Osteoblast (primary cell): ENCODE results near the gene HEXD. TPM values are rescaled to one million over a fixed set of nuclear protein-coding genes. Genes with fewer than 3 reads are reported as not detected.
A peak's percentile ranks its signal among the peaks of the same experiment; 100 is the strongest.

Experiments used
- DNase-seq: peaks from one replicate; pipeline ENCODE4 v3.0.0; 2011; ENCODE audit warnings: low spot score, mixed read lengths; ENCODE audit not compliant: insufficient read length; ENCODE audit errors: missing footprints
- H2AFZ ChIP-seq: 2 replicates; pipeline ENCODE4 v1.6.0; 2011; ENCODE audit warnings: mild to moderate bottlenecking, low read length
- H3K27ac ChIP-seq: 2 replicates; pipeline ENCODE4 v1.5.1; 2011; ENCODE audit warnings: mild to moderate bottlenecking, low read depth, low read length, moderate library complexity
- H3K27me3 ChIP-seq: 2 replicates; pipeline ENCODE4 v1.6.0; 2012; ENCODE audit warnings: mild to moderate bottlenecking, control low read depth, inconsistent platforms, low read length, moderate library complexity; ENCODE audit not compliant: insufficient read depth
- H3K36me3 ChIP-seq: 2 replicates; pipeline ENCODE4 v1.5.1; 2011; ENCODE audit warnings: mild to moderate bottlenecking, low read length, control low read depth, moderate library complexity; ENCODE audit not compliant: insufficient read depth
- H3K4me1 ChIP-seq: 2 replicates; pipeline ENCODE4 v1.5.1; 2011; ENCODE audit warnings: mild to moderate bottlenecking, low read length, control low read depth, moderate library complexity; ENCODE audit not compliant: insufficient read depth
- H3K4me2 ChIP-seq: 2 replicates; pipeline ENCODE4 v1.6.0; 2011; ENCODE audit warnings: mild to moderate bottlenecking, low read length; ENCODE audit not compliant: insufficient read depth
- H3K4me3 ChIP-seq: fragments of 200-600 bp; sonication (generic); 3 replicates; pipeline ENCODE4 v1.5.1; 2012; ENCODE audit warnings: mild to moderate bottlenecking, low read length, inconsistent platforms; ENCODE audit not compliant: insufficient read depth
- H3K79me2 ChIP-seq: 2 replicates; pipeline ENCODE4 v1.6.0; 2012; ENCODE audit warnings: mild to moderate bottlenecking, low read length, control low read depth, inconsistent platforms; ENCODE audit not compliant: insufficient read depth
- H3K9me3 ChIP-seq: 2 replicates; pipeline ENCODE4 v1.5.1; 2011; ENCODE audit warnings: low read depth, low read length, control low read depth
- H4K20me1 ChIP-seq: 2 replicates; pipeline ENCODE4 v1.6.0; 2012; ENCODE audit warnings: mild to moderate bottlenecking, low read length, control low read depth; ENCODE audit not compliant: insufficient read depth
- total RNA-seq: library from RNA; depleted of rRNA; stranded (reverse); fragments of >200 nt; gene quantifications from 2 replicates; pipeline ENCODE4 v1.2.3, GENCODE V29; 2012
- TF ChIP-seq, protein P1 (sequence below): IDR thresholded peaks from 2 replicates; pipeline ENCODE4 v1.5.1; 2011; ENCODE audit warnings: mild to moderate bottlenecking, low read depth, low read length, moderate library complexity; ENCODE audit errors: extremely low read depth

The HEXD gene
- total RNA-seq, 1 donor = 20.3 TPM

DNA sequence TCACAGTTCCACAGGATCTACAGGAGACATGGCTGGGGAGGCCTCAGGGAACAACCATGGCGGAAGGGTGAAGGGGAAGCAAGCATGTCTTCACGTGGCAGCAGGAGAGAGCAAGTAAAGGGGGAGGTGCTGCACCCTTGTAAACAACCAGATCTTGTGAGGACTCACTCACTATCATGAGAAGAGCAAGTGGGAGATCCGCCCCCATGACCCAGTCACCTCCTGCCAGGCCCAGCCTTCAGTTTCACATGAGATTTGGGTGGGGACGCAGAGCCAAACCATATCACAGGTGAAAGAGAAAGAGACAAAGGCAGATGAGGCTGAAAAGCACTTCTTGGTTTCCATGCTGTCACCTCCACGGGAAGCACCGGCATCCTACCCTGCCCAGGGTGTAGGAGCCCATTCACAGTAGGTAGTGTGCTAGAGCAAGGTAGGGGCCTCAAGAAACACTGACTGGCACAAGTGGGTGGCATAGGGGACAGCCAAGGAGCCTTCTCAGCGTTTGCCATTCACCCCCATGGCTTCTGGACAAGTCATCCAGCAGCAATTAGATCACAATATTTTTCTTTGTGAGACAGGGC, 47.0 kb downstream of the HEXD start:
- H2AFZ ChIP-seq = no peak overlapping the region
- H3K4me3 ChIP-seq = no peak overlapping the region
- H3K9me3 ChIP-seq = no peaks in the 10 kb centered on the region
- TF ChIP-seq, protein P1, sequence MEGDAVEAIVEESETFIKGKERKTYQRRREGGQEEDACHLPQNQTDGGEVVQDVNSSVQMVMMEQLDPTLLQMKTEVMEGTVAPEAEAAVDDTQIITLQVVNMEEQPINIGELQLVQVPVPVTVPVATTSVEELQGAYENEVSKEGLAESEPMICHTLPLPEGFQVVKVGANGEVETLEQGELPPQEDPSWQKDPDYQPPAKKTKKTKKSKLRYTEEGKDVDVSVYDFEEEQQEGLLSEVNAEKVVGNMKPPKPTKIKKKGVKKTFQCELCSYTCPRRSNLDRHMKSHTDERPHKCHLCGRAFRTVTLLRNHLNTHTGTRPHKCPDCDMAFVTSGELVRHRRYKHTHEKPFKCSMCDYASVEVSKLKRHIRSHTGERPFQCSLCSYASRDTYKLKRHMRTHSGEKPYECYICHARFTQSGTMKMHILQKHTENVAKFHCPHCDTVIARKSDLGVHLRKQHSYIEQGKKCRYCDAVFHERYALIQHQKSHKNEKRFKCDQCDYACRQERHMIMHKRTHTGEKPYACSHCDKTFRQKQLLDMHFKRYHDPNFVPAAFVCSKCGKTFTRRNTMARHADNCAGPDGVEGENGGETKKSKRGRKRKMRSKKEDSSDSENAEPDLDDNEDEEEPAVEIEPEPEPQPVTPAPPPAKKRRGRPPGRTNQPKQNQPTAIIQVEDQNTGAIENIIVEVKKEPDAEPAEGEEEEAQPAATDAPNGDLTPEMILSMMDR = no peak
- H3K27ac ChIP-seq = no peak overlapping the region
- DNase-seq = no peak
- no peaks in the 10 kb centered on the region for H3K79me2 ChIP-seq
- no peaks in the 10 kb centered on the region for H4K20me1 ChIP-seq
- no peak overlapping the region for H3K4me2 ChIP-seq
- H3K36me3 ChIP-seq = peaks cover 48% of the 10 kb centered on the region
- H3K27me3 ChIP-seq = no peaks in the 10 kb centered on the region
- no peaks in the 10 kb centered on the region for H3K4me1 ChIP-seq

DNA sequence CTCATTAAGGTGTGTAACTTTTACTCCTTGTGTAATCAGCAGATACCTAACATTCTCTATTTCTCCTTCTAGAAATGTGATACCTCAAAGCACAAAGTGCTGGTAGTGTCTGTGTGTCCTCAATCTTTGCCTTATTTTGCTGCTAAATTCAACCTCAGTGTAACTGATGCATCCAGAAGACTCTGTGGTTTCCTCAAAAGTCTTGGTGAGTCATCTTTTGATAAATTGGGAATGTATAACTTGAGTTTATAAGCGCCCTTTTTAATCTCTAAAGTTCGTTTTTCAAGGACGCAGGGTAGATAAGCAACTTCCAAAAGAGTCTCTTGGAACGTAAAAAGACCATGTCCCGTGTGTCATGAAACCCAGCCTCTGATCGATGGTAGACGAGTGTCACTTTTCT, 50.5 kb downstream of the HEXD start:
- H2AFZ ChIP-seq = no peak overlapping the region
- no peaks in the 10 kb centered on the region for H3K79me2 ChIP-seq
- H3K4me1 ChIP-seq = no peaks in the 10 kb centered on the region
- H4K20me1 ChIP-seq = no peaks in the 10 kb centered on the region
- no peaks in the 10 kb centered on the region for H3K27me3 ChIP-seq
- no peak overlapping the region for H3K4me2 ChIP-seq
- H3K4me3 ChIP-seq = no peak overlapping the region
- peak; percentile 47 for DNase-seq
- no peak overlapping the region for H3K27ac ChIP-seq
- TF ChIP-seq, protein P1 = no peak
- peaks cover 40% of the 10 kb centered on the region for H3K36me3 ChIP-seq
- H3K9me3 ChIP-seq = no peaks in the 10 kb centered on the region

DNA sequence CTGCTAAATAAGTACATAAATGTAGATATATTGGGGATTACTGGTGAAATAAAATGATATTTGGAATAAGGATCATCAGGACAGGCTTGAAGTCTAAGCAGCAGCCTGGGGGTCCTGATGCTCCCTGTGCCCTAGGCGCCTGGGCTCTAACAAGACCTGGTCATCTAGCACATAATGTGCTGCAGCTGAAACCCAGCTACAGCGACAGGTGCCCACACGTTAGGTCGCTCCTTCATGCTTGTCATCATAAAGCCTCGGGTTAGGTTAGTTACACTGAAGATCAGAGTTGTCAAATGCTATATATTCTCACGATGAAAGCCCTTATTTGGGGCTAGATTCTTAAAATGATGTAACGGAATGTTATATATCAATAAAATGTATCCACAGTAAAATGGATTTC, 51.9 kb downstream of the HEXD start:
- no peaks in the 10 kb centered on the region for H4K20me1 ChIP-seq

DNA sequence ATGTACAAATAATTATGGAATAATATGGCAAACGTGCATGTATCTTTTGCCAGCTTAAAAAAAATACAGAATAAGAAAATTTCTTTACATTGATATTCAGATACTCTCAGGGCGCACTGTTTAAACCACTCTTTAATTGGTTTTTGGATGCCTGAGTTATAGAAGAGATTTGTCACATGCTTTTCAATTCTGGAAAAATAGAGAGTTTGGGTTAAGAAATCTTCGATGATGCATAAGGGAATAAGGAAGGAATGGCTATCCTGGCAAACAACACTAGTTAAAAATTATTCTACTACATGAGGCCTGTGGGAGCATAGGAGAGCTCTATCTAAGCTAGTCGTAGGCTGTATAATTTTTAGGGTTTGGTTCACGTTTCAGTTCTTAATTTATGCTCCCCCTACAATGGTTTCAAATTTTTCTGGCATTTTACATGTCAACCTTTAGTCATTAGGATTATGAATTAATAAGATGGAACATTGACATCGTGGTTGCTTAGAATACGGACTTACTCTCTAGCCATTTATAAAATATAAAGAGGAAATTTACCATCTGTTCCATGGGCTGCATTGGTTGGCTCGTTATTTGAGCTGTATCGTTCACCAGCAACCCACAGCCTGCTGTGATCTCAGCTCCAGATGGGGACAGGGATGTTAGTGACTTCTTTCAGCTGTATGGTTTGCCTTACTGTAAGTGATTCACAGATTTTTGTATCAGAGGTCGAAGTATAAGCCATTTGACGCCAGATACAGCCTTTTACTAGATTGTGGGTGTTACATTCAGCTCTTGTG, 56.3 kb downstream of the HEXD start:
- TF ChIP-seq, protein P1 = no peak
- no peak overlapping the region for H3K27ac ChIP-seq
- H3K9me3 ChIP-seq = no peaks in the 10 kb centered on the region
- no peaks in the 10 kb centered on the region for H3K27me3 ChIP-seq
- H3K4me1 ChIP-seq = no peaks in the 10 kb centered on the region
- H3K4me2 ChIP-seq = no peak overlapping the region
- H3K36me3 ChIP-seq = peaks cover 16% of the 10 kb centered on the region
- peaks cover 2% of the 10 kb centered on the region for H4K20me1 ChIP-seq
- no peaks in the 10 kb centered on the region for H3K79me2 ChIP-seq
- H3K4me3 ChIP-seq = no peak overlapping the region
- H2AFZ ChIP-seq = no peak overlapping the region
- peak; percentile 21 for DNase-seq

More for the DNA sequence above, 51.9 kb downstream of the HEXD start:
- no peaks in the 10 kb centered on the region for H3K79me2 ChIP-seq
- no peak overlapping the region for H3K27ac ChIP-seq
- H3K4me2 ChIP-seq = no peak overlapping the region
- H3K4me1 ChIP-seq = no peaks in the 10 kb centered on the region
- no peaks in the 10 kb centered on the region for H3K27me3 ChIP-seq
- TF ChIP-seq, protein P1 = no peak
- peak; percentile 23 for DNase-seq
- H3K9me3 ChIP-seq = no peaks in the 10 kb centered on the region
- no peak overlapping the region for H3K4me3 ChIP-seq
- no peak overlapping the region for H2AFZ ChIP-seq
- H3K36me3 ChIP-seq = peaks cover 31% of the 10 kb centered on the region
